ENCODE results near the gene PRKAG2.

Gene PRKAG2

DNA sequence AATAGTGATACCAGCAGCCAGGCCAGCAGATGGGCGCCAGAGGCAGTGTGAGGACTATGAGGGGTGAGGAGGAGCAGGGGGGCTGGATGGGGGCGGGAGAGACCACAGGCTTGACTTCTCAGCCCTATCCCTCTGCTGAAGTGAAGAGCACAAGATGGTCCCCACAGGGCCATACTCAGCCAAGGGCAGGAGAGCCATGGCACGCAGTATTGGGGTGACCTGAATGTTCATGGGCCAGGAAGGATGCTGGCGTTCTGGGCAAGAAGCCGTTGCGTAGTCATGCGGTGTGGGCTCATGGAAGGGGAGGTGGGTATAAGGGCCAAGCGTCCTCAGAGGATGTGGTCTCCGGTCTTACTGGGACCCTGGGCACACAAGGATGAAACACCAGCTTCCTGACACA, 146.3 kb downstream of the PRKAG2 start:
- H3K27me3 ChIP-seq (ENCODE audit: insufficient read depth, low read length), result no peaks in the 10 kb centered on the region
- H2AFZ ChIP-seq (ENCODE audit: low read depth, low read length), result no peak overlapping the region
- H3K4me1 ChIP-seq (ENCODE audit: insufficient read depth, low read length), result peaks cover 30% of the 10 kb centered on the region
- H3K36me3 ChIP-seq (ENCODE audit: insufficient read depth, low read length), result no peaks in the 10 kb centered on the region
- H3K9me3 ChIP-seq (ENCODE audit: low read length), result no peaks in the 10 kb centered on the region
- no peak overlapping the region for H3K4me3 ChIP-seq (ENCODE audit: low read length)

DNA sequence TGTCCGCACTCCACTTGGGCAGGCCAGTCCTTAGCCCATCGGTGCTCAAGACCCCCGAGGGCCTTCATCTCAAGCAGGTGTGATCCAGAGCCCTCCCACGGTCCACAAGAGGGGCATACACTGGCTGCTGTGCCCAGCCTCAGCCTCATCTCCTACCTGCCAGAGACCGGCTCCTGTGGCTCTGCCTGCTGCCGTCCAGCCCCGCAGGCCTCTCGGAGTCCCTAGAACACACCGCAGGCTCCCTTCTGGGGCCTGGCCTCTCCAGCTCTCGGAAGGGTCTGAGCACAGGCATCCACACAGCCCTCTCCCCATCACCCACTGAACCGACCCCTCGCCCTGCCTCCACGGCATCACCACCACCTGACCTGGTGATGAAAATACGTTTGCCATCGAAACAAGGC, 147.4 kb downstream of the PRKAG2 start:
- H3K27me3 ChIP-seq (ENCODE audit: insufficient read depth, low read length), result no peaks in the 10 kb centered on the region
- no peaks in the 10 kb centered on the region for H3K9me3 ChIP-seq (ENCODE audit: low read length)
- H2AFZ ChIP-seq (ENCODE audit: low read depth, low read length), result no peak overlapping the region
- peaks cover 24% of the 10 kb centered on the region for H3K4me1 ChIP-seq (ENCODE audit: insufficient read depth, low read length)
- H3K36me3 ChIP-seq (ENCODE audit: insufficient read depth, low read length), result no peaks in the 10 kb centered on the region
- H3K4me3 ChIP-seq (ENCODE audit: low read length), result no peak overlapping the region

DNA sequence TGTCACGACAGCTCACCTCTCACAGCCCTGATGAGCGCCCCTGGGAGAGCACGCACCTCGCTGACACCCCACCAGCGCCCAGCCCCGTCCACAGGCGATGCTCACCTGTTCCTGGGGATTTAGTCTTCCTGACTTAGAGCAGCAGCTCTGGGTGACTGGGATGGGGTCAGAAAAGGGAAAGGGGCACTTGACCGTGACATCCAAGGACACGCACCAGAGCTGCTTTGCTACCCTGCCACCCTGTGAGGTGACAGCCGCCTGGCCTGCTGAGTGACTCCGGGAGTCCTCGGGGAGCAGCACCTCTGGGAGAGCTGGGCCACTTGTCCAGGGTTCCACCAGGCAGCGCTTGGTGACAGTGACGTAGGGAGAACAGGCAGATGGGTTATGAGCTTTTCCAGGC, 148.2 kb downstream of the PRKAG2 start:
- no peaks in the 10 kb centered on the region for H3K36me3 ChIP-seq (ENCODE audit: insufficient read depth, low read length)
- H3K4me1 ChIP-seq (ENCODE audit: insufficient read depth, low read length), result peaks cover 22% of the 10 kb centered on the region
- no peaks in the 10 kb centered on the region for H3K9me3 ChIP-seq (ENCODE audit: low read length)
- H3K4me3 ChIP-seq (ENCODE audit: low read length), result no peak overlapping the region
- H2AFZ ChIP-seq (ENCODE audit: low read depth, low read length), result no peak overlapping the region
- no peaks in the 10 kb centered on the region for H3K27me3 ChIP-seq (ENCODE audit: insufficient read depth, low read length)

DNA sequence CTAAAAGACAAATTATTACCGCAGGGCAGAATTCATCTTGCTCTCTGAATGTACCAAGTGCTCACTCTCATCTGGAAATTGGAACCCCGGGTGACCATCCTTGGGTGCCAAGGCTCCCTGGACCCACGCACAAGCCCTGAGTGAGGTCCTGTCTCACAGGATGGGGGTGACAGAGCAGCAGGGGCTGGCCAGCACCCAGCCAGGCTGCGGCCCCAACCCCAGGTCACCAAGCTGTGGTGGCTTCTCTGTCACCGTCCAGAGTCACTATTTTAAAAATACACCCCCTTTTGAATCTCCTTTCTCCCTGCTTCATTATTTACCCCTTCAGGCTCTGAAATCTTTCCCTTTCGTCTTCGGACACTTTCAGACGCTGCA, 148.6 kb downstream of the PRKAG2 start:
- Histone ChIP-seq H3K4me1 (ENCODE audit: insufficient read depth, low read length) (peaks cover 21% of the 10 kb centered on the region), H2AFZ (ENCODE audit: low read depth, low read length) (no peak overlapping the region), H3K9me3 (ENCODE audit: low read length) (no peaks in the 10 kb centered on the region), H3K4me3 (ENCODE audit: low read length) (no peak overlapping the region), H3K27me3 (ENCODE audit: insufficient read depth, low read length) (no peaks in the 10 kb centered on the region), H3K36me3 (ENCODE audit: insufficient read depth, low read length) (no peaks in the 10 kb centered on the region)

DNA sequence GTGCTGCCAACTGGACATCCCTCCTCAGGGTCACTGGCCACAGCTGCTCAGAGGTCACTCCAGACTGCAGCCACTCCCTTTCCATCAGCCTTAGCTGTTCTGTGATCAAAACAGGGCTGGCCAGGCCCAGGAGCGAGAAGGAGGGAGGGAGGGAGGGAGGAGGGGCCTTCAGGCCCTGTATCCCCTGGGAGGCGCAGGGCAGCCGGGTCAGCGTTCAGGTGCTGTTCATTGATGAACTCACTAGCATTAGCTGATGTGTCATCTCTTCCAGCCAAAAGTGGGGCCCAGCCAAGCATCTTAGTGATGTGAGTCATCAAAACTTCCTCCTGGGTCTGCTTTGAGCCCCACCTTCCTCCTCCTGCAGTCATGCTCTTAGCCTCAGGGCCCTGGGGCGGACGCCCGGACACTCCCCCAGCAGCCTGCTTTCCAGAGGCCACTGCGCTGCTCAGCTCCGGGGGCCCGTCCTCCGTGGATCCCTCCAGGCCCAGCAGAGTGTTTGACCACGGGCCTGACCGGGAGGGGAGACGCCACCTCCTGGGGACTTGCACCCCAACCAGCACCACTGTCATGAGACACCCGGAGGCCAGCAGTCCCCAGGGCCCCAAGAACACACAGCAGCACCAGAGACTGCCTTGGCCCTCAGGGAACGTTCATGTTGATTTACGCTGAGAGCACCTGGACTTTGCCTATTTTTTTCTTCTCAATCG, 149.2 kb downstream of the PRKAG2 start:
- no peaks in the 10 kb centered on the region for H3K27me3 ChIP-seq (ENCODE audit: insufficient read depth, low read length)
- no peak overlapping the region for H3K4me3 ChIP-seq (ENCODE audit: low read length)
- peaks cover 21% of the 10 kb centered on the region for H3K4me1 ChIP-seq (ENCODE audit: insufficient read depth, low read length)
- H3K36me3 ChIP-seq (ENCODE audit: insufficient read depth, low read length), result no peaks in the 10 kb centered on the region
- H3K9me3 ChIP-seq (ENCODE audit: low read length), result no peaks in the 10 kb centered on the region
- no peak overlapping the region for H2AFZ ChIP-seq (ENCODE audit: low read depth, low read length)

DNA sequence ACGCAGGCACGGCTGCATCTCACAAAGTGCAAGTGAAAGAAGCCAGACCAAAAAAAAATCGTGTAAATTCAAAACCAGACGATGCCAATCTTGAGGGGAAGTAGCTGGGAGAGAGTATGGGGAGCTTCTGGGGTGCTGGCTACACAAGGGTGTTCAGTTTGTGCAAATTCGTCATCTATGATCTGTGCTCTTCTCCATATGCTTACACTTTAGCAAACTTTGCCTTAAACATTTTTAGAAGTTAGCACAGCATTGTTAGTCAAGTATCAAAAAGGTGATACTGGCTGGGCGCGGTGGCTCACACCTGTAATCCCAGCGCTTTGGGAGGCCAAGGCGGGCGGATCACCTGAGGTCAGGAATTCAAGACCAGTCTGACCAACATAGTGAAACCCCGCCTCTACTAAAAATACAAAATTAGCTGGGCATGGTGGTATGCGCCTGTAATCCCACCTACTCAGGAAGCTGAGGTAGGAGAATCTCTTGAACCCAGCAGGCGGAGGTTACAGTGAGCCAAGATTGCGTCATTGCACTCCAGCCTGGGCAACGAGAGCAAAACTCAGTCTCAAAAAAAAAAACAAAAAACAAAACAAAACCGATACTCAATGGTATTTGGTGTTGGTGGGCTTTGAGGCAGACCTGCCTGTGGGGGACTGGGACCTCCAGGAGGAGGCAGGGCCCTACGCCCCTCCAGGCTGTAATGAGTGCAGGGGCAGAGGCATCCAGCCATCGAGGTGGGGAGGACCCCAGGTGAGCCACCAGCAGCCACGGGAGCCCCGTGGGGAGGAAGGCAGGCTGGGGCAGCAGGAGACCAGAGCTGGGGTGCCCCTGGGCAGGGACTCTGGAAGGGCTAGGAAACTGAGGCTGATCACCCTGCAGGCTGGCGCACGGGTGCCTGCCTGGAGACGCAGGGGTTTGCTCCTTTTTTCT, 150.0 kb downstream of the PRKAG2 start:
- peaks cover 21% of the 10 kb centered on the region for H3K4me1 ChIP-seq (ENCODE audit: insufficient read depth, low read length)
- H2AFZ ChIP-seq (ENCODE audit: low read depth, low read length), result no peak overlapping the region
- H3K36me3 ChIP-seq (ENCODE audit: insufficient read depth, low read length), result no peaks in the 10 kb centered on the region
- no peaks in the 10 kb centered on the region for H3K27me3 ChIP-seq (ENCODE audit: insufficient read depth, low read length)
- H3K9me3 ChIP-seq (ENCODE audit: low read length), result no peaks in the 10 kb centered on the region
- no peak overlapping the region for H3K4me3 ChIP-seq (ENCODE audit: low read length)

DNA sequence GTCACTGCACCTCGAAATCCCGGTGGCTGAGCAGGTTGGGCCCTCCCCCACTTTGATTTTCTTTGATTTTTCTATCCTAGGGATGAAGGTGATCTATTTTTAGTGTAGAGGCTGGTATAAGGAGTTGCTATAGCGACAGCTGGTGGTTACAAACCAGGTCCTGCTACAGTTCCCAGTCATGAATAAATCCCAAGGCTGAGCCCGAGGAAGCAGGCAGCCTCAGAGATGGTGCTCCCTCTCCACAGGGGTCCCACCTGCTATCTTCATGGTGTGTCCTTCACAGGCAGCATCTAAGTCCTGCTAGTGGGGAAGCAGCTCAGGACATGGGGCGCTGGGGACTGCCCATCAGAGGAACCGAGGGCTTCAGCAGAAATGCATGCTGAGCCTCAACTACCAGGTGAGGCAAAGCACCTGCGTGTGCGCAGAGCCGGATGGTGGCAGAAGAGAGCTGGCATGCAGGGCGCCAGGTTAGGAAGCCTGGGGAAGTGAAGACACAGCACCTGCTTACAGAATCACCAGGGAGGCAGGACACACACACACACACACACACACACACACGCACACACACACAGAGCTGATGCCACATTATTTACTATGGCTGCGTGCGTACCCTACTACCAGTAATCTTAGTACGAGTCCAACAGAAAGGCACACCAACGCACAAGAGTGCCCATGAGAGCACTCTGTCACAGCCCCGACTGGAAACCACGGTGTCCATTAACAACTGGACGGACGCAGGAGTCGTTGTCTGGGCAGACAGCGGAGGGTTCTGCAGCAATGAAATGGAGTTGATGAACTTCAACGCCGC, 150.9 kb downstream of the PRKAG2 start:
- Histone ChIP-seq H3K4me1 (ENCODE audit: insufficient read depth, low read length) (peaks cover 21% of the 10 kb centered on the region), H3K36me3 (ENCODE audit: insufficient read depth, low read length) (no peaks in the 10 kb centered on the region), H3K9me3 (ENCODE audit: low read length) (no peaks in the 10 kb centered on the region), H2AFZ (ENCODE audit: low read depth, low read length) (no peak overlapping the region), H3K27me3 (ENCODE audit: insufficient read depth, low read length) (no peaks in the 10 kb centered on the region), H3K4me3 (ENCODE audit: low read length) (no peak overlapping the region)

DNA sequence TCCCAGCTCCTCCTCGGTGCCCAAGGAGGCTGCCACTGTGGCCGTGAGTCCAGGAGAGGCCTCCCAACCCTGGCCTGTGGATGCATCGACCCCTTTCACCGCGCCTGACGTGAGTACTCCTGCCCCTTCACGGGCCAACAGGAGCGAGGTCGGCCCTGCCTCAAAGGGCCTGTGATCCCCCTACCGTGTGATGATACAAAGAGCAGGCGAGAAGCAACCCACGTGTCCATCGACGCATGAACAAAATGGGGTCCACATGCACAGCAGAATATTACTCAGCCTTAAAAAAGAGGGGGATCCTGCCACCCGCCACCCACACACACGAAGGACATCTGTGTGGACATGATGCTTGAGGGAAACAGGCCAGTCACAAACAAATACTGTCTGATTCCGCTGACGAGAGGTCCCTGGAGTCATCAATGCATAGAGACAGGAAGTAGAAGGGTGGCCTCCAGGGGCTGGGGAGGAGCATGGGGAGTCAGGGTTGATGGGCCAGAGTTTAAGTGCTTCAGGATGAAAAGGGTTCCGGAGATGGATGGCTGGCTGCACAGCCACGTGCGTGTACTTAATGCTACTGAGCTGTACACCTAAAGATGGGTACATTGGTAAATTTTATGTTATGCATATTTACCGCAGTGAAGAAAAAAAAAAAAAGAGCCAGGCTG, 151.9 kb downstream of the PRKAG2 start:
- Histone ChIP-seq H3K9me3 (ENCODE audit: low read length) (no peaks in the 10 kb centered on the region), H3K4me3 (ENCODE audit: low read length) (no peak overlapping the region), H3K36me3 (ENCODE audit: insufficient read depth, low read length) (no peaks in the 10 kb centered on the region), H3K4me1 (ENCODE audit: insufficient read depth, low read length) (peaks cover 21% of the 10 kb centered on the region), H2AFZ (ENCODE audit: low read depth, low read length) (no peak overlapping the region), H3K27me3 (ENCODE audit: insufficient read depth, low read length) (no peaks in the 10 kb centered on the region)

DNA sequence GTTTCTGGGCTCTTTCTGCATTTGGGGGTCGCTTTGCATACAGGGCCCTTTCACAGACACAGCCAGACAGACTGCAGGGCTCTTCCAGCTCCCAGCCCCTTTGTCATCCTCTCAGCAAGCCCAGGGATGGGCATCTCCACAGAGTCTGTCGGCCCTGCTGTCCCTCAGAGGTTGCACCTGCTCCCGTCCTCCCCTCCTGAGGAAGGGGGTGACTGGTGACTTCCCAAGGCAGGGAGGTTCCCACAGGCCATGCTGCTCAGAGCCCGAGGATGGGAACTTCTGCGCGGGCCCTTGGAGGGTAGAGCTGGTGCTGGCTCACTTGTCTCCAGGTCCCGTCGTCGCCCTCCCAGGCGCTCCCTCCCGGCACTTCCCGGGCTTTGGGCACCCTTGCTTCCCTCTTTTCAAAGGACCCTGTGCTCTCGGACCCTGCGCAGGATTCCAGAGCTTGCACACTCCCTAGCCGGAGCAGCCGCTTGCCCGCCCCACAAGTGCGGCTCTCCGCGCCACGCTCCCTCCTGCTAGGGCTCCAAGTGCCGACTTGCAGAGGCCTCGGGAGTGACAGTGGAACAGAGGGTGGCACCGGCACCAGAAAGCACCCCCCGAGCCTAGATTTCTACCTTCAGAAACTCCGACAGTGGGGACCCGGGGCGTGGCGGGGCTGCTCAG, 152.5 kb downstream of the PRKAG2 start:
- Histone ChIP-seq H2AFZ (ENCODE audit: low read depth, low read length) (no peak overlapping the region), H3K4me3 (ENCODE audit: low read length) (no peak overlapping the region), H3K27me3 (ENCODE audit: insufficient read depth, low read length) (no peaks in the 10 kb centered on the region), H3K36me3 (ENCODE audit: insufficient read depth, low read length) (no peaks in the 10 kb centered on the region), H3K9me3 (ENCODE audit: low read length) (no peaks in the 10 kb centered on the region), H3K4me1 (ENCODE audit: insufficient read depth, low read length) (peaks cover 21% of the 10 kb centered on the region)

DNA sequence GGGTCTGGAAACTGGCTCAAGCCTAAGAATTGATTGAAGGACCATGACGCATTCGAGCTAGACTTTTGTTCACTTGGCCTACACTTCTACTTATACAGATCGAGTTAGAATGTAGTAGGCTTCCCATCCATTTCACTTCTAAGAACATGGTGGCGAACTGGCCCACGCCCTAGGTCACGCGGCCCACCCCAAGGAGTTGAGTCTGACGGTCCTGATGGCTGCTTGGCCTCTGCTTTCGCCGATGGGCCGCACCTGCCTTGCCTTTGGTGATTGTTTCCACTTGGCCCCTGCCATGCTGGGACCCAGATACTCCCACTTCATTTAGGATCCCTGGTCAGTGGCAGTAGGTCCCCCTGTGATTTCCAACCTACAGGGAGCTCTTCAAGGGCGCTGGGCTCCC, 153.6 kb downstream of the PRKAG2 start:
- H3K36me3 ChIP-seq (ENCODE audit: insufficient read depth, low read length), result no peaks in the 10 kb centered on the region
- H3K9me3 ChIP-seq (ENCODE audit: low read length), result no peaks in the 10 kb centered on the region
- H3K4me1 ChIP-seq (ENCODE audit: insufficient read depth, low read length), result peaks cover 21% of the 10 kb centered on the region
- no peak overlapping the region for H2AFZ ChIP-seq (ENCODE audit: low read depth, low read length)
- H3K4me3 ChIP-seq (ENCODE audit: low read length), result no peak overlapping the region
- no peaks in the 10 kb centered on the region for H3K27me3 ChIP-seq (ENCODE audit: insufficient read depth, low read length)

DNA sequence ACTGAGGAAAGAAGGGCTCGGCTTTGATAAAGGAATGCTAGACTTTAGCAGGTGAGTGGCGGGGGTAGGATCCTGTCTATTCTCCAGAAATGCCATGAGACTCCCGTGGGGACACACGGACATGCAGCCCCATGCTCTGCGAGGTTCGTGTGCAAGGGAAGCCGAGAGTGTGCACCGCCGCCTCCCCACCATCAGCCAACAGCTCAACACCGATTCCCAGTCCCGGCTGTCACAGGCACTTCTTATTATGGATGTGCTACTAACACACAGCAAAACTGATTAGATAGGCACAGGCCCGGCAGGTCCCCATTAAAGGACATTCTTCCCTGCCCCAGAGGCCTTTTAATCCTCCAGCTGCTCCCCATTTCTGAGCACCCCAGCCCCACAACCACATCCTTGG, 154.4 kb downstream of the PRKAG2 start:
- Histone ChIP-seq H2AFZ (ENCODE audit: low read depth, low read length) (no peak overlapping the region), H3K36me3 (ENCODE audit: insufficient read depth, low read length) (no peaks in the 10 kb centered on the region), H3K9me3 (ENCODE audit: low read length) (peaks cover 2% of the 10 kb centered on the region), H3K4me3 (ENCODE audit: low read length) (no peak overlapping the region), H3K27me3 (ENCODE audit: insufficient read depth, low read length) (no peaks in the 10 kb centered on the region), H3K4me1 (ENCODE audit: insufficient read depth, low read length) (peaks cover 14% of the 10 kb centered on the region)

DNA sequence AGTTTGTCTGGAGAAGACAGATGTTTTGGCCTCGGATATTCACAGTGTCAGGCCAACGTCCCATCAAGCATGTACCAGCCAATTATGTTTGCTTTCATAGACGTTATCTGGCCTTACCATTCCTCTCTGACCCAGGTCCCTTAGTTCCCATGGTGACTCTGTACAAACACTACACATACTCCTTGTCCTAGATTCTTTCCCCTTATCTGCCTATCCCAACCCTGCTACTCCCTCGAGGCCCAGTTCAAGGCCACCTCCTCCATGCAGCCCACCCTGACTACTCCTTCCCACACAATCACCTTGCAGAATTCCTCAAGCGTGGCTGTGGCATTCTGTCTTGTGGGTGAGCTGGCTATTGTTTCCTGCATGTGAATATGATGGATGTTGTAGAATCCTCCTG, 155.2 kb downstream of the PRKAG2 start:
- Histone ChIP-seq H3K36me3 (ENCODE audit: insufficient read depth, low read length) (no peaks in the 10 kb centered on the region), H3K27me3 (ENCODE audit: insufficient read depth, low read length) (no peaks in the 10 kb centered on the region), H2AFZ (ENCODE audit: low read depth, low read length) (no peak overlapping the region), H3K4me3 (ENCODE audit: low read length) (no peak overlapping the region), H3K4me1 (ENCODE audit: insufficient read depth, low read length) (peaks cover 8% of the 10 kb centered on the region), H3K9me3 (ENCODE audit: low read length) (peaks cover 2% of the 10 kb centered on the region)
